Measurements from ENCODE around the gene ASTL.

Gene ASTL

GRCh38 chr2:96124406-96125265, 13.7 kb downstream of the ASTL start:
- DNase-seq = no peak

- DNase-seq = no peak
These were observed 14.4 kb downstream of the ASTL start for GRCh38 chr2:96123936-96124335.

- no peak for DNase-seq
These were observed 15.0 kb downstream of the ASTL start for GRCh38 chr2:96123290-96123689.

- DNase-seq = no peak
These were observed 15.9 kb downstream of the ASTL start for GRCh38 chr2:96122391-96122790.

GRCh38 chr2:96121414-96121813, 16.9 kb downstream of the ASTL start:
- no peak for DNase-seq

GRCh38 chr2:96120991-96121390, 17.3 kb downstream of the ASTL start:
- no peak for DNase-seq

GRCh38 chr2:96120091-96120720, 18.1 kb downstream of the ASTL start:
- no peak for DNase-seq

- no peak for DNase-seq
These were observed 18.9 kb downstream of the ASTL start for GRCh38 chr2:96119389-96119751.

GRCh38 chr2:96118698-96119388, 19.5 kb downstream of the ASTL start:
- no peak for DNase-seq

- no peak for DNase-seq
These were observed 20.4 kb downstream of the ASTL start for GRCh38 chr2:96117701-96118588.

- peak; percentile 42 for DNase-seq
These were observed 21.3 kb downstream of the ASTL start for GRCh38 chr2:96116879-96117533.

- DNase-seq = peak; percentile 72
These were observed 21.9 kb downstream of the ASTL start, which contains the start of gene ADRA2B for GRCh38 chr2:96116424-96116878. TSS of gene ADRA2B (minus strand) at chr2:96116571. CDS start at chr2:96116149, 422 bp downstream.

GRCh38 chr2:96115631-96116423, 22.5 kb downstream of the ASTL start:
- no peak for DNase-seq

GRCh38 chr2:96114903-96115581, 23.3 kb downstream of the ASTL start:
- DNase-seq = no peak

- no peak for DNase-seq
These were observed 23.8 kb downstream of the ASTL start for GRCh38 chr2:96114546-96114902.

- no peak for DNase-seq
These were observed 24.4 kb downstream of the ASTL start for GRCh38 chr2:96113951-96114350.

GRCh38 chr2:96113367-96113677, 25.0 kb downstream of the ASTL start:
- DNase-seq = no peak

- DNase-seq = no peak
These were observed 25.6 kb downstream of the ASTL start for GRCh38 chr2:96112501-96113366.

GRCh38 chr2:96111823-96112500, 26.3 kb downstream of the ASTL start:
- no peak for DNase-seq

Measured in stimulated activated naive CD4-positive, alpha-beta T cell treated with Interleukin-2 at 50 U/mL for 16 hours (primary cell).